GM12878 (cell line): ENCODE results near the gene TMEM132C. TPM values are rescaled to one million over a fixed set of nuclear protein-coding genes. Genes with fewer than 3 reads are reported as not detected.

Source experiments
- CBFB ChIP-seq: IDR thresholded peaks from 2 replicates; pipeline ENCODE4 v1.6.1; 2016; ENCODE audit warnings: antibody characterized with exemption, low read depth
- IRF3 ChIP-seq: fragments of 450-650 bp; IDR thresholded peaks from 2 replicates; pipeline ENCODE4 v1.6.1; 2014; ENCODE audit warnings: mild to moderate bottlenecking
- POLR2A ChIP-seq: IDR thresholded peaks from 2 replicates; pipeline ENCODE4 v1.6.1; 2011; ENCODE audit warnings: low read depth, mild to moderate bottlenecking, low read length
- RELA ChIP-seq: fragments of 450-650 bp; IDR thresholded peaks from 2 replicates; pipeline ENCODE4 v1.8.0; 2014; ENCODE audit warnings: borderline replicate concordance; ENCODE audit not compliant: partially characterized antibody
- ZBTB11 ChIP-seq: fragments of 450-650 bp; formaldehyde crosslinking; IDR thresholded peaks from 2 replicates; pipeline ENCODE4 v1.5.0; 2022; ENCODE audit warnings: mild to moderate bottlenecking, missing genetic modification characterization
- polyA plus RNA-seq, 11 experiments: library from polyadenylated mRNA; depleted of rRNA in 4 of 11; unstranded in 6 of 11; stranded (reverse) in 5 of 11; fragments of >200 nt; fragmentation: Nextera tagmentation in 4 of 11; fragmentation: Illumina TruSeq in 1 of 11; extraction: Ambion mirVana in 4 of 11; extraction: Trizol in 1 of 11; gene quantifications; 1 replicate in 1 of 11; 2 replicates in 10 of 11; pipeline versions ENCODE4 v1.2.1 to v1.2.3, GENCODE V29; 2011 to 2016; ENCODE audit warnings: inconsistent platforms in 2 of 11, missing spikeins in 2 of 11, low read depth in 1 of 11
- total RNA-seq, 4 experiments: library from RNA; depleted of rRNA in 3 of 4; stranded (reverse); fragments of >200 nt in 3 of 4; fragmentation: Illumina TruSeq in 1 of 4; extraction: Trizol in 1 of 4; gene quantifications; 2 replicates each; pipeline versions ENCODE4 v1.2.1 to v1.2.3, GENCODE V29; 2013 to 2021
- TF ChIP-seq, protein P1 (sequence below): IDR thresholded peaks from 2 replicates; pipeline ENCODE4 v1.6.1; 2012; ENCODE audit warnings: low read depth, low read length, improper control_type of control experiment
- TF ChIP-seq, protein P2 (sequence below), 3 experiments: IDR thresholded peaks in 2 of 3; conservative IDR thresholded peaks in 1 of 3; 2 replicates each; pipeline ENCODE4 v1.5.1; 2011; ENCODE audit warnings: low read depth in 3 of 3, low read length in 3 of 3, mild to moderate bottlenecking in 3 of 3, control low read depth in 2 of 3, moderate library complexity in 2 of 3, inconsistent platforms in 1 of 3, mixed read lengths in 1 of 3; ENCODE audit not compliant: control insufficient read depth in 2 of 3, insufficient read depth in 1 of 3; ENCODE audit errors: extremely low read depth in 1 of 3
- TF ChIP-seq, protein P3 (sequence below): fragments of 450-650 bp; IDR thresholded peaks from 2 replicates; pipeline ENCODE4 v1.6.1; 2017; ENCODE audit warnings: antibody characterized with exemption, mild to moderate bottlenecking, moderate library complexity

The TMEM132C gene
- total and polyA plus RNA-seq, 10 of the 15 experiments (the other 5 are each of a cell fraction or from before 2014, with no cell fraction given): not detected

- TF ChIP-seq, protein P1, sequence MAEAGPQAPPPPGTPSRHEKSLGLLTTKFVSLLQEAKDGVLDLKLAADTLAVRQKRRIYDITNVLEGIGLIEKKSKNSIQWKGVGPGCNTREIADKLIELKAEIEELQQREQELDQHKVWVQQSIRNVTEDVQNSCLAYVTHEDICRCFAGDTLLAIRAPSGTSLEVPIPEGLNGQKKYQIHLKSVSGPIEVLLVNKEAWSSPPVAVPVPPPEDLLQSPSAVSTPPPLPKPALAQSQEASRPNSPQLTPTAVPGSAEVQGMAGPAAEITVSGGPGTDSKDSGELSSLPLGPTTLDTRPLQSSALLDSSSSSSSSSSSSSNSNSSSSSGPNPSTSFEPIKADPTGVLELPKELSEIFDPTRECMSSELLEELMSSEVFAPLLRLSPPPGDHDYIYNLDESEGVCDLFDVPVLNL: no peak
- TF ChIP-seq IRF3 (no peak), ZBTB11 (CRISPR knock-in tag) (no peak), POLR2A (no peak), CBFB (no peak), RELA (no peak)
- TF ChIP-seq, protein P2, sequence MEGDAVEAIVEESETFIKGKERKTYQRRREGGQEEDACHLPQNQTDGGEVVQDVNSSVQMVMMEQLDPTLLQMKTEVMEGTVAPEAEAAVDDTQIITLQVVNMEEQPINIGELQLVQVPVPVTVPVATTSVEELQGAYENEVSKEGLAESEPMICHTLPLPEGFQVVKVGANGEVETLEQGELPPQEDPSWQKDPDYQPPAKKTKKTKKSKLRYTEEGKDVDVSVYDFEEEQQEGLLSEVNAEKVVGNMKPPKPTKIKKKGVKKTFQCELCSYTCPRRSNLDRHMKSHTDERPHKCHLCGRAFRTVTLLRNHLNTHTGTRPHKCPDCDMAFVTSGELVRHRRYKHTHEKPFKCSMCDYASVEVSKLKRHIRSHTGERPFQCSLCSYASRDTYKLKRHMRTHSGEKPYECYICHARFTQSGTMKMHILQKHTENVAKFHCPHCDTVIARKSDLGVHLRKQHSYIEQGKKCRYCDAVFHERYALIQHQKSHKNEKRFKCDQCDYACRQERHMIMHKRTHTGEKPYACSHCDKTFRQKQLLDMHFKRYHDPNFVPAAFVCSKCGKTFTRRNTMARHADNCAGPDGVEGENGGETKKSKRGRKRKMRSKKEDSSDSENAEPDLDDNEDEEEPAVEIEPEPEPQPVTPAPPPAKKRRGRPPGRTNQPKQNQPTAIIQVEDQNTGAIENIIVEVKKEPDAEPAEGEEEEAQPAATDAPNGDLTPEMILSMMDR (IDR thresholded peaks at IDR 0.05 in 2 of 3, conservative IDR thresholded peaks at IDR 0.05 in 1 of 3; ENCODE audit: control insufficient read depth in 2 of 3, extremely low read depth in 1 of 3, insufficient read depth in 1 of 3, low read depth in 3 of 3, low read length in 3 of 3): no peak
- TF ChIP-seq, protein P3, sequence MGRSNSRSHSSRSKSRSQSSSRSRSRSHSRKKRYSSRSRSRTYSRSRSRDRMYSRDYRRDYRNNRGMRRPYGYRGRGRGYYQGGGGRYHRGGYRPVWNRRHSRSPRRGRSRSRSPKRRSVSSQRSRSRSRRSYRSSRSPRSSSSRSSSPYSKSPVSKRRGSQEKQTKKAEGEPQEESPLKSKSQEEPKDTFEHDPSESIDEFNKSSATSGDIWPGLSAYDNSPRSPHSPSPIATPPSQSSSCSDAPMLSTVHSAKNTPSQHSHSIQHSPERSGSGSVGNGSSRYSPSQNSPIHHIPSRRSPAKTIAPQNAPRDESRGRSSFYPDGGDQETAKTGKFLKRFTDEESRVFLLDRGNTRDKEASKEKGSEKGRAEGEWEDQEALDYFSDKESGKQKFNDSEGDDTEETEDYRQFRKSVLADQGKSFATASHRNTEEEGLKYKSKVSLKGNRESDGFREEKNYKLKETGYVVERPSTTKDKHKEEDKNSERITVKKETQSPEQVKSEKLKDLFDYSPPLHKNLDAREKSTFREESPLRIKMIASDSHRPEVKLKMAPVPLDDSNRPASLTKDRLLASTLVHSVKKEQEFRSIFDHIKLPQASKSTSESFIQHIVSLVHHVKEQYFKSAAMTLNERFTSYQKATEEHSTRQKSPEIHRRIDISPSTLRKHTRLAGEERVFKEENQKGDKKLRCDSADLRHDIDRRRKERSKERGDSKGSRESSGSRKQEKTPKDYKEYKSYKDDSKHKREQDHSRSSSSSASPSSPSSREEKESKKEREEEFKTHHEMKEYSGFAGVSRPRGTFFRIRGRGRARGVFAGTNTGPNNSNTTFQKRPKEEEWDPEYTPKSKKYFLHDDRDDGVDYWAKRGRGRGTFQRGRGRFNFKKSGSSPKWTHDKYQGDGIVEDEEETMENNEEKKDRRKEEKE: no peak
Measured at GRCh38 chr12:128442096-128442495, 175.1 kb downstream of the TMEM132C start (continued).
